ENCODE results near the gene FLYWCH1. TPM values are rescaled to one million over a fixed set of nuclear protein-coding genes. Genes with fewer than 3 reads are reported as not detected.

Gene FLYWCH1
- total and polyA plus RNA-seq, 10 of the 15 experiments (the other 5 are each of a cell fraction or from before 2014, with no cell fraction given): 0.47 to 33.8 (median 11.2) TPM

- CTCF ChIA-PET: interaction anchor here (3.2 to 4.3 kb wide), 3 partner anchors 15 to 37 kb away, joined by 20 to 29 read pairs (median 20); no protein-coding TSS in a partner anchor
- no peaks in the 10 kb centered on the region for H3K79me2 ChIP-seq (ENCODE audit: control insufficient read depth, insufficient read depth, low read length)
- intact Hi-C loops (cut with micrococcal nuclease; ENCODE audit: unreplicated experiment) (loop anchor here (2.0 to 5.0 kb wide), 4 partner anchors 14 to 77 kb away; partner anchors contain the start of genes FLYWCH2, KREMEN2 and PKMYT1), in situ Hi-C loops (cut with MboI) (no loop called here)
- peak overlapping the region; percentile 92 for H2AFZ ChIP-seq (ENCODE audit: control insufficient read depth, low read depth, low read length)
- no peak; the same call in none of the 3 replicates for ATAC-seq
- H3K27me3 ChIP-seq (replicated peaks in 1 of 2; ENCODE audit: control insufficient read depth in 2 of 2, insufficient read depth in 2 of 2, low read length in 1 of 2): no peaks in the 10 kb centered on the region
- DNase-seq (ENCODE audit: low read depth, low spot score): no peak
- peak overlapping the region; percentile 63; the same call in 1 of the 2 replicates for H3K27ac ChIP-seq (ENCODE audit: control insufficient read depth, insufficient read depth)
- peak overlapping the region; percentile 75 for H3K4me3 ChIP-seq
- POLR2A ChIA-PET: interaction anchor here (0.6 to 2.6 kb wide), 3 partner anchors 22 to 61 kb away, joined by 3 to 12 read pairs (median 3); partner anchors contain the start of gene FLYWCH2
- peak overlapping the region; percentile 84 for H3K4me2 ChIP-seq (ENCODE audit: control insufficient read depth, insufficient read depth)
- no peaks in the 10 kb centered on the region for H3K9me3 ChIP-seq (replicated peaks; ENCODE audit: control insufficient read depth, insufficient read depth, low read length)
- 0% methylated on average over 31 of the region's 32 CpGs for WGBS (ENCODE audit: insufficient coverage, insufficient replicate concordance, low lambda C conversion rate, missing lambda C conversion rate)
- peaks cover 6% of the 10 kb centered on the region for H3K4me1 ChIP-seq (ENCODE audit: control insufficient read depth, insufficient read depth, low read length)
- RAD21 ChIA-PET (ENCODE audit: unreplicated experiment): interaction anchor here (1.0 to 1.2 kb wide), 3 partner anchors 22 to 65 kb away, joined by 3 to 6 read pairs (median 3); no protein-coding TSS in a partner anchor
- TF ChIP-seq GATAD2B (conservative IDR thresholded peaks at IDR 0.05; ENCODE audit: low read depth) (peak; percentile 66), FOXM1 (IDR thresholded peaks at IDR 0.05; ENCODE audit: low read depth, low read length) (no peak), PML (IDR thresholded peaks at IDR 0.05; ENCODE audit: low read length) (0 out of 2 replicates have a peak, but pooled peaks have one; percentile 22), DPF2 (IDR thresholded peaks at IDR 0.05) (0 out of 2 replicates have a peak, but pooled peaks have one; percentile 25), CEBPB (IDR thresholded peaks at IDR 0.05; ENCODE audit: borderline replicate concordance in 1 of 2, low read depth in 2 of 2, low read length in 2 of 2) (no peak), POLR2A (IDR thresholded peaks at IDR 0.05; ENCODE audit: low read depth, low read length) (0 out of 2 replicates have a peak, but pooled peaks have one; percentile 13), IKZF1 (conservative IDR thresholded peaks at IDR 0.05) (peak; percentile 38; the same call in 1 of the 2 replicates), LARP7 (IDR thresholded peaks at IDR 0.05) (no peak; the same call in none of the 2 replicates), NFIC (IDR thresholded peaks at IDR 0.05; ENCODE audit: low read depth, low read length) (no peak)
- FAIRE-seq: no peak
- H3K36me3 ChIP-seq (ENCODE audit: control insufficient read depth in 2 of 2, insufficient read depth in 2 of 2, low read length in 1 of 2): no peaks in the 10 kb centered on the region
- SMC1A ChIA-PET (ENCODE audit: uncharacterized antibody, unreplicated experiment): no interaction called here
- peak overlapping the region; percentile 76 for H3K9ac ChIP-seq (ENCODE audit: control insufficient read depth, insufficient read depth, low read length)
- no peaks in the 10 kb centered on the region for H4K20me1 ChIP-seq (ENCODE audit: control insufficient read depth, insufficient read depth)
- BruUV-seq (replicated peaks): TSS peak; percentile 83
Observed at GRCh38 chr16:2904922-2905240, 6.8 kb upstream of the FLYWCH1 start.
